Spleen (tissue), 11 donors: ENCODE data around the gene METTL9. TPM values are rescaled to one million over a fixed set of nuclear protein-coding genes. Genes with fewer than 3 reads are reported as not detected.
A peak's percentile ranks its signal among the peaks of the same experiment; 100 is the strongest.

Source experiments
- DNase-seq: peaks from one replicate; pipeline ENCODE4 v3.0.0-alpha.2; 2020
- H3K27ac ChIP-seq, 8 donors: fragments of 200-600 bp; sonication (generic) in 7 of 8; 1 replicate in 4 of 8; 2 replicates in 4 of 8; pipeline versions ENCODE4 v1.5.0 to v1.8.0; 2016 to 2021; ENCODE audit warnings: inconsistent platforms in 4 of 8, mild to moderate bottlenecking in 4 of 8, moderate library complexity in 1 of 8
- H3K27me3 ChIP-seq, 7 donors: fragments of 200-600 bp; sonication (generic) in 6 of 7; replicated peaks in 1 of 7; 1 replicate in 4 of 7; 2 replicates in 3 of 7; pipeline versions ENCODE4 v1.5.0 to v1.8.0; 2016 to 2021; ENCODE audit warnings: inconsistent platforms in 3 of 7, mild to moderate bottlenecking in 1 of 7
- H3K36me3 ChIP-seq, 6 donors: fragments of 200-600 bp; sonication (generic) in 5 of 6; 1 replicate in 4 of 6; 2 replicates in 2 of 6; pipeline versions ENCODE4 v1.5.0 to v1.8.0; 2016 to 2021; ENCODE audit warnings: inconsistent platforms in 2 of 6
- H3K4me1 ChIP-seq, 6 donors: fragments of 200-600 bp; sonication (generic) in 5 of 6; 1 replicate in 3 of 6; 2 replicates in 3 of 6; pipeline versions ENCODE4 v1.5.0 to v1.8.0; 2016 to 2021; ENCODE audit warnings: inconsistent platforms in 3 of 6
- H3K4me3 ChIP-seq, 8 donors: fragments of 200-600 bp; sonication (generic) in 7 of 8; 1 replicate in 4 of 8; 2 replicates in 4 of 8; pipeline versions ENCODE4 v1.5.0 to v1.8.0; 2016 to 2021; ENCODE audit warnings: inconsistent platforms in 4 of 8, mild to moderate bottlenecking in 4 of 8, moderate library complexity in 2 of 8
- H3K9me3 ChIP-seq, 8 donors: fragments of 200-600 bp; sonication (generic) in 7 of 8; 1 replicate in 4 of 8; 2 replicates in 4 of 8; pipeline versions ENCODE4 v1.5.0 to v1.8.0; 2016 to 2021; ENCODE audit warnings: inconsistent platforms in 4 of 8
- CTCF ChIP-seq, 11 experiments: fragments of 200-600 bp in 7 of 11; fragments of 450-650 bp in 4 of 11; sonication (generic) in 4 of 11; IDR thresholded peaks in 8 of 11; conservative IDR thresholded peaks in 3 of 11; 1 replicate in 7 of 11; 2 replicates in 4 of 11; pipeline versions ENCODE4 v1.4.0 to v1.8.0; 2016 to 2021; ENCODE audit warnings: antibody characterized with exemption in 11 of 11, inconsistent platforms in 4 of 11, mild to moderate bottlenecking in 1 of 11
- POLR2A ChIP-seq, 3 donors: fragments of 450-650 bp; IDR thresholded peaks; one replicate each; pipeline ENCODE4 v1.5.1; 2017; ENCODE audit warnings: antibody characterized with exemption in 3 of 3, mild to moderate bottlenecking in 1 of 3
- POLR2AphosphoS5 ChIP-seq, 3 donors: sonication (generic); formaldehyde crosslinking; IDR thresholded peaks; one replicate each; pipeline ENCODE4 v1.5.1; 2017; ENCODE audit warnings: antibody characterized with exemption in 3 of 3
- WGBS, 5 donors: extraction: QIAGEN DNeasy Blood & Tissue Kit in 3 of 5; methylation state at CpG; one replicate each; pipeline versions ENCODE4 v1.1.5 to v1.1.7; 2013 to 2018; 5-methylcytosine and 5-hydroxymethylcytosine counted together
- intact Hi-C: fragments of 100-400 bp; cut with DNase I; formaldehyde crosslinking; loops from one replicate; pipeline ENCODE4 v1.15.0; 2023; ENCODE audit warnings: low total_unique reads
- polyA plus RNA-seq, 3 donors: library from polyadenylated mRNA; stranded (reverse); fragments of 200-250 nt; gene quantifications; one replicate each; pipeline ENCODE4 v1.2.1, GENCODE V29; 2013
- total RNA-seq, 7 donors: library from RNA; depleted of rRNA in 3 of 7; stranded (reverse); fragments of >200 nt in 3 of 7; fragmentation: NEBNext Ultra II Directional in 4 of 7; extraction: Animal tissue kit (Norgen Biotek cat#: 25700) in 4 of 7; gene quantifications; one replicate each; pipeline versions ENCODE4 v1.1.0 to v1.2.1, GENCODE V29; 2016 to 2021
- donor health status: healthy with polysubstance abuse.
- donor health status: DM: no; HTN: no; CAD: no; lungs with moderate emphysema.
- donor health status: DM: no; HTN: no; CAD: no.
- donor health status: Bipolar disorder and iron deficiency.
- donor health status: healthy.
- donor health status: DM: no; HTN: no; CAD: no.
- donor health status: DM: yes; HTN: yes; CAD: no.

Gene METTL9
- total and polyA plus RNA-seq, 10 donors, result 28.5 to 247 (median 97.1) TPM

- no peak for DNase-seq
- H3K4me3 ChIP-seq, result no peak overlapping the region
Observed at GRCh38 chr16:21637032-21637968, 37.9 kb downstream of the METTL9 start.

GRCh38 chr16:21638573-21638975 lies 39.2 kb downstream of the METTL9 start:
- H3K4me1 ChIP-seq, result peaks cover 8 to 67% (median 38%) of the 10 kb centered on the region in 6 donors
- H3K9me3 ChIP-seq, result no peaks in the 10 kb centered on the region
- 52 to 58% (median 54%) methylated on average over 4 of the region's 4 CpGs for WGBS, 5 donors
- no peak for DNase-seq
- H3K4me3 ChIP-seq, result no peak overlapping the region
- peak overlapping the region in 5 of 8 donors; percentile 36 to 73 (median 64) for H3K27ac ChIP-seq
- peaks cover 0 to 89% (median 8%) of the 10 kb centered on the region in 6 donors for H3K36me3 ChIP-seq
- intact Hi-C loops, result no loop called here
- no peak for TF ChIP-seq CTCF (IDR thresholded peaks at IDR 0.05 in 8 of 11, conservative IDR thresholded peaks at IDR 0.05 in 3 of 11)
- no peak for TF ChIP-seq POLR2A (IDR thresholded peaks at IDR 0.05)
- peak in 1 of 3 donors; percentile 30 for TF ChIP-seq POLR2AphosphoS5 (IDR thresholded peaks at IDR 0.05)
- no peaks in the 10 kb centered on the region for H3K27me3 ChIP-seq

More at GRCh38 chr16:21637032-21637968, 37.9 kb downstream of the METTL9 start:
- intact Hi-C loops, result no loop called here
- Histone ChIP-seq H3K27ac (peak overlapping the region in 3 of 8 donors; percentile 64 to 73 (median 69)), H3K9me3 (no peaks in the 10 kb centered on the region), H3K27me3 (no peaks in the 10 kb centered on the region), H3K4me1 (peaks cover 8 to 57% (median 31%) of the 10 kb centered on the region in 6 donors), H3K36me3 (peaks cover 0 to 89% (median 8%) of the 10 kb centered on the region in 6 donors)
- WGBS, 5 donors, result 92 to 97% (median 94%) methylated on average over 17 to 37 of the region's 37 CpGs
- TF ChIP-seq POLR2AphosphoS5 (IDR thresholded peaks at IDR 0.05) (peak in 1 of 3 donors; percentile 70), POLR2A (IDR thresholded peaks at IDR 0.05) (no peak)

- DNase-seq, result no peak
- Histone ChIP-seq H3K4me3 (no peak overlapping the region), H3K27me3 (no peaks in the 10 kb centered on the region), H3K36me3 (peaks cover 0 to 89% (median 3%) of the 10 kb centered on the region in 6 donors), H3K4me1 (peaks cover 16 to 76% (median 47%) of the 10 kb centered on the region in 6 donors), H3K27ac (peak overlapping the region in 4 of 8 donors; percentile 25 to 73 (median 66)), H3K9me3 (no peaks in the 10 kb centered on the region)
- TF ChIP-seq POLR2AphosphoS5 (IDR thresholded peaks at IDR 0.05), result no peak
- no peak for TF ChIP-seq POLR2A (IDR thresholded peaks at IDR 0.05)
- no peak for TF ChIP-seq CTCF (IDR thresholded peaks at IDR 0.05 in 8 of 11, conservative IDR thresholded peaks at IDR 0.05 in 3 of 11)
- intact Hi-C loops, result no loop called here
- WGBS, 5 donors, result 90 to 96% (median 94%) methylated on average over 2 of the region's 2 CpGs
Observed at GRCh38 chr16:21639493-21639892, 40.1 kb downstream of the METTL9 start.

- no peaks in the 10 kb centered on the region for H3K9me3 ChIP-seq
- intact Hi-C loops, result loop anchor here (5.0 kb wide), 1 partner anchor 55 kb away; no protein-coding TSS in a partner anchor
- no peak for TF ChIP-seq POLR2A (IDR thresholded peaks at IDR 0.05)
- TF ChIP-seq POLR2AphosphoS5 (IDR thresholded peaks at IDR 0.05), result no peak
- no peak for TF ChIP-seq CTCF (IDR thresholded peaks at IDR 0.05 in 8 of 11, conservative IDR thresholded peaks at IDR 0.05 in 3 of 11)
- peak overlapping the region in 3 of 8 donors; percentile 0 to 89 (median 64) for H3K27ac ChIP-seq
- peaks cover 29 to 100% (median 71%) of the 10 kb centered on the region in 6 donors for H3K4me1 ChIP-seq
- WGBS, 5 donors, result 83 to 95% (median 93%) methylated on average over 6 of the region's 6 CpGs
- H3K27me3 ChIP-seq, result no peaks in the 10 kb centered on the region
- peaks cover 0 to 85% (median 2%) of the 10 kb centered on the region in 6 donors for H3K36me3 ChIP-seq
- no peak overlapping the region for H3K4me3 ChIP-seq
- DNase-seq, result no peak
Observed at GRCh38 chr16:21641916-21642315, 42.5 kb downstream of the METTL9 start.
